IMR-90 (cell line): Measurements from ENCODE around the gene C3. TPM values are rescaled to one million over a fixed set of nuclear protein-coding genes. Genes with fewer than 3 reads are reported as not detected.

Experiments
- ATAC-seq: fragments of 200-7000 bp; cut with Tn5 transposase; 2 replicates; pipeline ENCODE4 v1.9.1; 2020; ENCODE audit warnings: low read depth, mild to moderate bottlenecking, moderate library complexity
- BruUV-seq: library from RNA; stranded (reverse); fragments of 400-500 nt; replicated peaks from 2 replicates; lab custom pipeline; 2021; lab: Mats Ljungman, UMichigan
- CTCF ChIA-PET: fragments of 300-600 bp; formaldehyde crosslinking; extraction: SDS; loops from one replicate; lab custom pipeline; 2021; ENCODE audit warnings: antibody characterized with exemption; lab: Yijun Ruan, JAX
- POLR2A ChIA-PET: fragments of 300-600 bp; sonication (Branson Sonifier 250); formaldehyde crosslinking; loops from one replicate; lab custom pipeline; 2022; ENCODE audit warnings: antibody characterized with exemption; ENCODE audit not compliant: unreplicated experiment; lab: Charles Lee
- DNase-seq: peaks from one replicate; pipeline ENCODE4 v3.0.0; 2013
- H2AFZ ChIP-seq: replicated peaks from 2 replicates; pipeline ENCODE3; 2013; ENCODE audit warnings: low read length, mild to moderate bottlenecking; ENCODE audit not compliant: poor library complexity
- H2AK5ac ChIP-seq: 2 replicates; pipeline ENCODE4 v1.6.1; 2013; ENCODE audit warnings: low read depth, low read length, inconsistent platforms
- H2AK9ac ChIP-seq: replicated peaks from 2 replicates; pipeline ENCODE3; 2013; ENCODE audit warnings: mild to moderate bottlenecking, low read depth, low read length, moderate library complexity; ENCODE audit not compliant: poor library complexity
- H2BK120ac ChIP-seq: 2 replicates; pipeline ENCODE4 v1.6.1; 2013; ENCODE audit warnings: low read depth, low read length, inconsistent platforms
- H2BK15ac ChIP-seq: 3 replicates; pipeline ENCODE4 v1.6.1; 2013; ENCODE audit warnings: low read depth, low read length, inconsistent platforms
- H2BK20ac ChIP-seq: 2 replicates; pipeline ENCODE4 v1.6.1; 2013; ENCODE audit warnings: low read depth, mild to moderate bottlenecking, inconsistent platforms, low read length, moderate library complexity
- H2BK5ac ChIP-seq: 2 replicates; pipeline ENCODE4 v1.6.1; 2013; ENCODE audit warnings: mild to moderate bottlenecking, low read depth, low read length, inconsistent platforms; ENCODE audit not compliant: poor library complexity, severe bottlenecking
- H3K14ac ChIP-seq: replicated peaks from 2 replicates; pipeline ENCODE4 v1.6.1; 2013; ENCODE audit warnings: low read depth, low read length, inconsistent platforms
- H3K18ac ChIP-seq: 2 replicates; pipeline ENCODE4 v1.6.1; 2013; ENCODE audit warnings: low read depth, low read length, control low read depth
- H3K23ac ChIP-seq: 2 replicates; pipeline ENCODE4 v1.6.1; 2013; ENCODE audit warnings: low read depth, low read length, inconsistent platforms
- H3K27ac ChIP-seq: 2 replicates; pipeline ENCODE4 v1.5.1; 2013; ENCODE audit warnings: mild to moderate bottlenecking, control low read depth, low read length; ENCODE audit not compliant: insufficient read depth
- H3K27me3 ChIP-seq: 2 replicates; pipeline ENCODE4 v1.6.1; 2013; ENCODE audit warnings: low read length; ENCODE audit not compliant: control insufficient read depth, insufficient read depth
- H3K36me3 ChIP-seq: 2 replicates; pipeline ENCODE4 v1.6.1; 2013; ENCODE audit warnings: low read length, mixed read lengths; ENCODE audit not compliant: control insufficient read depth, insufficient read depth
- H3K4ac ChIP-seq: 2 replicates; pipeline ENCODE4 v1.6.1; 2013; ENCODE audit warnings: low read depth, low read length, inconsistent platforms
- H3K4me1 ChIP-seq: 2 replicates; pipeline ENCODE4 v1.6.1; 2013; ENCODE audit warnings: low read length, mixed read lengths; ENCODE audit not compliant: control insufficient read depth, insufficient read depth
- H3K4me2 ChIP-seq: 2 replicates; pipeline ENCODE4 v1.6.1; 2013; ENCODE audit warnings: low read depth, mild to moderate bottlenecking, control low read depth, low read length, moderate library complexity
- H3K4me3 ChIP-seq: 2 replicates; pipeline ENCODE4 v1.5.1; 2013; ENCODE audit warnings: low read depth, mild to moderate bottlenecking, control low read depth, low read length, moderate library complexity; ENCODE audit not compliant: insufficient read depth
- H3K56ac ChIP-seq: 2 replicates; pipeline ENCODE4 v1.6.1; 2013; ENCODE audit warnings: low read length, inconsistent platforms; ENCODE audit not compliant: insufficient read depth; ENCODE audit errors: extremely low read depth
- H3K79me1 ChIP-seq, 2 experiments: 2 replicates each; pipeline ENCODE4 v1.6.1; 2013; ENCODE audit warnings: low read length in 2 of 2, inconsistent platforms in 1 of 2, low read depth in 1 of 2
- H3K9ac ChIP-seq: 2 replicates; pipeline ENCODE4 v1.6.1; 2013; ENCODE audit warnings: low read depth, low read length, control low read depth
- H3K9me1 ChIP-seq: 2 replicates; pipeline ENCODE4 v1.6.1; 2013; ENCODE audit warnings: low read length, inconsistent platforms; ENCODE audit not compliant: insufficient read depth
- H3K9me3 ChIP-seq: 2 replicates; pipeline ENCODE4 v1.6.1; 2013; ENCODE audit warnings: low read length; ENCODE audit not compliant: control insufficient read depth, insufficient read depth
- H4K20me1 ChIP-seq: 2 replicates; pipeline ENCODE4 v1.6.1; 2013; ENCODE audit warnings: low read length, inconsistent platforms; ENCODE audit not compliant: insufficient read depth
- H4K5ac ChIP-seq: 2 replicates; pipeline ENCODE4 v1.6.1; 2013; ENCODE audit warnings: mild to moderate bottlenecking, low read depth, low read length, control low read depth
- H4K8ac ChIP-seq, 2 experiments: 2 replicates each; pipeline ENCODE4 v1.6.1; 2013; ENCODE audit warnings: low read depth in 2 of 2, low read length in 2 of 2, control low read depth in 1 of 2, inconsistent platforms in 1 of 2
- H4K91ac ChIP-seq: 2 replicates; pipeline ENCODE4 v1.6.1; 2013; ENCODE audit warnings: low read depth, low read length, inconsistent platforms; ENCODE audit not compliant: insufficient read depth
- BHLHE40 ChIP-seq: fragments of 150-350 bp; IDR thresholded peaks from 2 replicates; pipeline ENCODE4 v1.6.1; 2016; ENCODE audit warnings: mild to moderate bottlenecking, low read depth, low read length
- CHD1 ChIP-seq: IDR thresholded peaks from 2 replicates; pipeline ENCODE4 v1.6.1; 2012; ENCODE audit warnings: low read depth, low read length, improper control_type of control experiment
- CTCF ChIP-seq: conservative IDR thresholded peaks from 2 replicates; pipeline ENCODE4 v1.5.1; 2012; ENCODE audit warnings: mild to moderate bottlenecking, low read depth, low read length, improper control_type of control experiment
- ELK1 ChIP-seq: fragments of 150-350 bp; IDR thresholded peaks from 2 replicates; pipeline ENCODE4 v1.6.1; 2016; ENCODE audit warnings: low read depth, mild to moderate bottlenecking, low read length, moderate library complexity, borderline replicate concordance
- FOS ChIP-seq: fragments of 150-350 bp; IDR thresholded peaks from 2 replicates; pipeline ENCODE4 v1.6.1; 2016; ENCODE audit warnings: low read depth, low read length
- MAFK ChIP-seq: IDR thresholded peaks from 2 replicates; pipeline ENCODE4 v1.6.1; 2012; ENCODE audit warnings: low read depth, low read length, improper control_type of control experiment
- MAZ ChIP-seq: IDR thresholded peaks from 2 replicates; pipeline ENCODE4 v1.6.1; 2012; ENCODE audit warnings: low read depth, mild to moderate bottlenecking, low read length, improper control_type of control experiment, moderate library complexity, borderline replicate concordance
- MXI1 ChIP-seq: IDR thresholded peaks from 2 replicates; pipeline ENCODE4 v1.6.1; 2012; ENCODE audit warnings: low read depth, mild to moderate bottlenecking, low read length, moderate library complexity, borderline replicate concordance
- NFE2L2 ChIP-seq: fragments of 150-350 bp; IDR thresholded peaks from 2 replicates; pipeline ENCODE4 v1.6.1; 2016; ENCODE audit warnings: low read depth, mild to moderate bottlenecking, low read length
- POLR2A ChIP-seq: IDR thresholded peaks from 2 replicates; pipeline ENCODE4 v1.6.1; 2012; ENCODE audit warnings: mild to moderate bottlenecking, low read depth, low read length
- RAD21 ChIP-seq: IDR thresholded peaks from 2 replicates; pipeline ENCODE4 v1.6.1; 2012; ENCODE audit warnings: low read length, improper control_type of control experiment
- RCOR1 ChIP-seq: IDR thresholded peaks from 2 replicates; pipeline ENCODE4 v1.6.1; 2012; ENCODE audit warnings: mild to moderate bottlenecking, low read length, improper control_type of control experiment; ENCODE audit not compliant: insufficient replicate concordance
- RFX5 ChIP-seq: IDR thresholded peaks from 2 replicates; pipeline ENCODE4 v1.8.0; 2012; ENCODE audit warnings: low read depth, mild to moderate bottlenecking, low read length, moderate library complexity
- SMC3 ChIP-seq: fragments of 150-350 bp; IDR thresholded peaks from 2 replicates; pipeline ENCODE4 v1.6.1; 2016; ENCODE audit warnings: low read depth, mild to moderate bottlenecking, antibody characterized with exemption, low read length, moderate library complexity
- USF2 ChIP-seq: fragments of 150-350 bp; IDR thresholded peaks from 2 replicates; pipeline ENCODE4 v1.6.1; 2017; ENCODE audit warnings: mild to moderate bottlenecking, antibody characterized with exemption, low read length, low read depth
- WGBS, 2 experiments: methylation state at CpG; one replicate each; pipeline versions ENCODE4 v1.1.5 to v1.1.7; 2013; ENCODE audit warnings: missing lambda C conversion rate in 2 of 2; ENCODE audit not compliant: insufficient read length in 1 of 2; ENCODE audit errors: extremely low coverage in 2 of 2; 5-methylcytosine and 5-hydroxymethylcytosine counted together
- dilution Hi-C: fragments of 300-500 bp; cut with HindIII; formaldehyde crosslinking; loops from one replicate; pipeline ENCODE4 v1.14.3; 2018; ENCODE audit warnings: low sequenced_read_pairs; ENCODE audit not compliant: unreplicated experiment
- in situ Hi-C: fragments of 300-500 bp; cut with MboI; formaldehyde crosslinking; loops from 3 replicates; pipeline ENCODE4 v1.14.3; 2019; ENCODE audit warnings: low sequenced_read_pairs, inconsistent platforms, mixed read lengths
- intact Hi-C: fragments of 100-400 bp; cut with micrococcal nuclease; formaldehyde crosslinking; loops from 2 replicates; pipeline ENCODE4 v1.10.0; 2022
- polyA plus RNA-seq, 3 experiments: library from polyadenylated mRNA; depleted of rRNA; stranded (reverse); fragments of >200 nt; gene quantifications; 2 replicates each; pipeline ENCODE4 v1.2.3, GENCODE V29; 2012; ENCODE audit warnings: low replicate concordance in 1 of 3
- total RNA-seq: library from RNA; depleted of rRNA; stranded (reverse); fragments of >200 nt; gene quantifications from 2 replicates; pipeline ENCODE4 v1.2.3, GENCODE V29; 2012

Gene C3
- total and polyA plus RNA-seq, 2 of the 4 experiments (the other 2 are of a cell fraction): 0.36 TPM; not detected in 1

DNA sequence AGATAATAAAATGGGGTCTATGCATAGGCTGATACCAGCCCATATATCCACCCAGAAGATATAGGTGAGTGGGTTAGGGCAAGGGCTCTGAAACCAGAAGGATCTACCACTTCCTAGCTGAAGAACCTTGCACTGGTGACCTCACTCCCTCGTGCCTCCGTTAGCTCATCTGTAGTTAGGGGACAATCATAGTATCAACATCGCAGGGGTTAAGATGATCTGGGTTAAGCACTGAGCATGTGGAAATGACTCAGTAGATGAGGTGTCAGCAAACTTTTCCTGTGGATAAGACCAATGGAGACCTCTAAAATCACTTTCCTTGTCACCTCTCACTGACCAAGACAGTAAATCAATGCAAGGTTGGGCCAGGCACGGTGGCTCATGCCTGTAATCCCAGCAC lies 81.0 kb downstream of the C3 start:
- no peak overlapping the region for H3K27ac ChIP-seq
- in situ Hi-C loops (no loop called here), intact Hi-C loops (no loop called here), dilution Hi-C loops (no loop called here)
- H2BK5ac ChIP-seq: no peak overlapping the region
- H2AFZ ChIP-seq: no peak overlapping the region
- ChIA-PET POLR2A (no interaction called here), CTCF (no interaction called here)
- H2AK9ac ChIP-seq: no peak overlapping the region
- no peak overlapping the region for H2BK15ac ChIP-seq
- no peak overlapping the region for H3K56ac ChIP-seq
- no CpG with 5 or more reads among the region's 4 CpGs for WGBS, 2 experiments
- no peak overlapping the region for H3K14ac ChIP-seq
- no peaks in the 10 kb centered on the region for H3K36me3 ChIP-seq
- no peak overlapping the region for H2BK120ac ChIP-seq
- TF ChIP-seq SMC3: no peak
- TF ChIP-seq NFE2L2: no peak
- TF ChIP-seq MAZ: no peak
- TF ChIP-seq RCOR1: no peak
- TF ChIP-seq CTCF: no peak
- TF ChIP-seq CHD1: no peak
- TF ChIP-seq USF2: no peak
- TF ChIP-seq RFX5: no peak
- TF ChIP-seq POLR2A: no peak
- no peak for TF ChIP-seq BHLHE40
- TF ChIP-seq MAFK: no peak
- no peak for TF ChIP-seq RAD21
- no peak for TF ChIP-seq MXI1
- no peak for TF ChIP-seq ELK1
- TF ChIP-seq FOS: no peak
- no peak overlapping the region for H3K23ac ChIP-seq
- ATAC-seq (no peak), DNase-seq (no peak)
- H3K4ac ChIP-seq: no peak overlapping the region
- no peak overlapping the region for H4K91ac ChIP-seq
- no peak overlapping the region for H4K5ac ChIP-seq
- no peak overlapping the region for H2AK5ac ChIP-seq
- BruUV-seq: no TSS peak
- no peak overlapping the region for H3K4me2 ChIP-seq
- H2BK20ac ChIP-seq: no peak overlapping the region
- no peaks in the 10 kb centered on the region for H3K79me1 ChIP-seq
- H4K20me1 ChIP-seq: no peaks in the 10 kb centered on the region
- no peak overlapping the region for H4K8ac ChIP-seq
- H3K9ac ChIP-seq: no peak overlapping the region
- H3K27me3 ChIP-seq: no peaks in the 10 kb centered on the region
- no peaks in the 10 kb centered on the region for H3K4me1 ChIP-seq
- H3K4me3 ChIP-seq: no peak overlapping the region
- peaks cover 8% of the 10 kb centered on the region; the same call in 1 of the 2 replicates for H3K9me3 ChIP-seq
- no peaks in the 10 kb centered on the region for H3K9me1 ChIP-seq
- no peak overlapping the region for H3K18ac ChIP-seq
